Measurements from ENCODE around the gene CASP2. TPM values are rescaled to one million over a fixed set of nuclear protein-coding genes. Genes with fewer than 3 reads are reported as not detected.

The CASP2 gene
- polyA plus RNA-seq, 3 donors, result 7.9 to 30.2 (median 12.2) TPM

DNA sequence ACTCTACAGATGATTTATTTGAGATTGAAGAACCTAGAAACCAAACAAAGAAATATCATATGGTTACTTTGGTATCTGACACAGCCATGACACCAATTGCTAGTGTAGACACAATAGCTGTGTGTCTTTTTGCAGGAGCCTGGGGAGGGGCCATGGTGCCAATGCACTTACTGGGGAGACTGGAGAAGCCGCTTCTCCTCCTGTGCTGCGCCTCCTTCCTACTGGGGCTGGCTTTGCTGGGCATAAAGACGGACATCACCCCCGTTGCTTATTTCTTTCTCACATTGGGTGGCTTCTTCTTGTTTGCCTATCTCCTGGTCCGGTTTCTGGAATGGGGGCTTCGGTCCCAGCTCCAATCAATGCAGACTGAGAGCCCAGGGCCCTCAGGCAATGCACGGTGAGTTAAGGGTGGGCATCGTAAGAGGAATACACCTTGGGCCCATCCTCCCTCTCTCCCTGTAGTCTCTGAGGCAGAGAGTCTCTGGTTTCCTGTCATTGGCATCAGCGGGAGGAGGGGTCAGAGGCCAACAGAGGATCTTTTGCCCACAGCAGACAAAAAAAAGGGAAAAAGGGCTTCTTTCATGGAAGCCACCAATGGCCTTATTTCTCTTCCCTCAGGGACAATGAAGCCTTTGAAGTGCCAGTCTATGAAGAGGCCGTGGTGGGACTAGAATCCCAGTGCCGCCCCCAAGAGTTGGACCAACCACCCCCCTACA, 2.2 kb upstream of the CASP2 start:
- DNase-seq, result no peak
- Mint-ChIP-seq H3K27ac (no peak overlapping the region), H3K9me3 (peaks cover 0 to 2% (median 0%) of the 10 kb centered on the region in 7 donors), H3K4me1 (peaks cover 30% of the 10 kb centered on the region), H3K27me3 (ENCODE audit: low read depth in 3 of 3) (peaks cover 0 to 3% (median 2%) of the 10 kb centered on the region in 3 donors), H3K36me3 (peaks cover 0 to 4% of the 10 kb centered on the region in 2 donors), H3K4me3 (no peak overlapping the region)
- intact Hi-C loops (cut with micrococcal nuclease), result loop anchor here (5.0 to 10.0 kb wide), 2 partner anchors 44 to 89 kb away; no protein-coding TSS in a partner anchor
- Histone ChIP-seq H3K4me2 (replicated peaks; ENCODE audit: extremely low read depth, low read length, poor library complexity, severe bottlenecking) (no peak overlapping the region), H3K79me2 (ENCODE audit: insufficient read depth, low read length) (peaks cover 28% of the 10 kb centered on the region), H3K27me3 (ENCODE audit: control insufficient read depth in 2 of 2, insufficient read depth in 2 of 2, low read length in 2 of 2) (no peaks in the 10 kb centered on the region), H3K4me3 (replicated peaks in 1 of 3; ENCODE audit: low read depth in 2 of 3, low read length in 3 of 3) (no peak overlapping the region), H3K36me3 (replicated peaks in 1 of 2; ENCODE audit: control insufficient read depth in 1 of 2, insufficient read depth in 2 of 2, low read length in 2 of 2) (peaks cover 0 to 2% of the 10 kb centered on the region in 2 donors), H3K4me1 (ENCODE audit: control insufficient read depth in 1 of 2, insufficient read depth in 2 of 2, low read length in 2 of 2) (peaks cover 26 to 30% of the 10 kb centered on the region in 2 donors), H3K9ac (ENCODE audit: insufficient read depth, low read length, poor library complexity, severe bottlenecking) (no peak overlapping the region), H2AFZ (ENCODE audit: insufficient read depth, low read depth, low read length, poor library complexity, severe bottlenecking) (no peak overlapping the region), H3K9me3 (replicated peaks in 1 of 2; ENCODE audit: control insufficient read depth in 1 of 2, insufficient read depth in 1 of 2, low read length in 2 of 2) (no peaks in the 10 kb centered on the region), H3K27ac (ENCODE audit: low read depth in 1 of 2, low read length in 2 of 2) (no peak overlapping the region), H4K20me1 (ENCODE audit: insufficient read depth, low read length) (peaks cover 14% of the 10 kb centered on the region)
- TF ChIP-seq, protein P1, sequence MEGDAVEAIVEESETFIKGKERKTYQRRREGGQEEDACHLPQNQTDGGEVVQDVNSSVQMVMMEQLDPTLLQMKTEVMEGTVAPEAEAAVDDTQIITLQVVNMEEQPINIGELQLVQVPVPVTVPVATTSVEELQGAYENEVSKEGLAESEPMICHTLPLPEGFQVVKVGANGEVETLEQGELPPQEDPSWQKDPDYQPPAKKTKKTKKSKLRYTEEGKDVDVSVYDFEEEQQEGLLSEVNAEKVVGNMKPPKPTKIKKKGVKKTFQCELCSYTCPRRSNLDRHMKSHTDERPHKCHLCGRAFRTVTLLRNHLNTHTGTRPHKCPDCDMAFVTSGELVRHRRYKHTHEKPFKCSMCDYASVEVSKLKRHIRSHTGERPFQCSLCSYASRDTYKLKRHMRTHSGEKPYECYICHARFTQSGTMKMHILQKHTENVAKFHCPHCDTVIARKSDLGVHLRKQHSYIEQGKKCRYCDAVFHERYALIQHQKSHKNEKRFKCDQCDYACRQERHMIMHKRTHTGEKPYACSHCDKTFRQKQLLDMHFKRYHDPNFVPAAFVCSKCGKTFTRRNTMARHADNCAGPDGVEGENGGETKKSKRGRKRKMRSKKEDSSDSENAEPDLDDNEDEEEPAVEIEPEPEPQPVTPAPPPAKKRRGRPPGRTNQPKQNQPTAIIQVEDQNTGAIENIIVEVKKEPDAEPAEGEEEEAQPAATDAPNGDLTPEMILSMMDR (IDR thresholded peaks at IDR 0.05), result no peak
- 99% methylated on average over 8 of the region's 11 CpGs for WGBS (ENCODE audit: insufficient coverage)

DNA sequence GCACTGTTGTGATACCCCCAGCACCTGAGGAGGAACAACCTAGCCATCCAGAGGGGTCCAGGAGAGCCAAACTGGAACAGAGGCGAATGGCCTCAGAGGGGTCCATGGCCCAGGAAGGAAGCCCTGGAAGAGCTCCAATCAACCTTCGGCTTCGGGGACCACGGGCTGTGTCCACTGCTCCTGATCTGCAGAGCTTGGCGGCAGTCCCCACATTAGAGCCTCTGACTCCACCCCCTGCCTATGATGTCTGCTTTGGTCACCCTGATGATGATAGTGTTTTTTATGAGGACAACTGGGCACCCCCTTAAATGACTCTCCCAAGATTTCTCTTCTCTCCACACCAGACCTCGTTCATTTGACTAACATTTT, 1.6 kb upstream of the CASP2 start:
- DNase-seq, result no peak
- peaks cover 0 to 2% (median 0%) of the 10 kb centered on the region in 7 donors for H3K9me3 Mint-ChIP-seq
- H3K36me3 ChIP-seq (replicated peaks in 1 of 2; ENCODE audit: control insufficient read depth in 1 of 2, insufficient read depth in 2 of 2, low read length in 2 of 2), result peaks cover 0 to 8% of the 10 kb centered on the region in 2 donors
- peaks cover 0 to 3% (median 2%) of the 10 kb centered on the region in 3 donors for H3K27me3 Mint-ChIP-seq (ENCODE audit: low read depth in 3 of 3)
- H3K27ac ChIP-seq (ENCODE audit: low read depth in 1 of 2, low read length in 2 of 2), result no peak overlapping the region
- H3K27me3 ChIP-seq (ENCODE audit: control insufficient read depth in 2 of 2, insufficient read depth in 2 of 2, low read length in 2 of 2), result no peaks in the 10 kb centered on the region
- peaks cover 34% of the 10 kb centered on the region for H3K79me2 ChIP-seq (ENCODE audit: insufficient read depth, low read length)
- H3K4me3 ChIP-seq (replicated peaks in 1 of 3; ENCODE audit: low read depth in 2 of 3, low read length in 3 of 3), result no peak overlapping the region
- H2AFZ ChIP-seq (ENCODE audit: insufficient read depth, low read depth, low read length, poor library complexity, severe bottlenecking), result no peak overlapping the region
- WGBS (ENCODE audit: insufficient coverage), result 93% methylated on average over 4 of the region's 6 CpGs
- peaks cover 14% of the 10 kb centered on the region for H4K20me1 ChIP-seq (ENCODE audit: insufficient read depth, low read length)
- peaks cover 35% of the 10 kb centered on the region for H3K4me1 Mint-ChIP-seq
- TF ChIP-seq, protein P1 (IDR thresholded peaks at IDR 0.05), result no peak
- intact Hi-C loops (cut with micrococcal nuclease), result loop anchor here (5.0 to 10.0 kb wide), 2 partner anchors 44 to 88 kb away; no protein-coding TSS in a partner anchor
- no peak overlapping the region for H3K9ac ChIP-seq (ENCODE audit: insufficient read depth, low read length, poor library complexity, severe bottlenecking)
- no peak overlapping the region for H3K4me2 ChIP-seq (replicated peaks; ENCODE audit: extremely low read depth, low read length, poor library complexity, severe bottlenecking)
- no peaks in the 10 kb centered on the region for H3K9me3 ChIP-seq (replicated peaks in 1 of 2; ENCODE audit: control insufficient read depth in 1 of 2, insufficient read depth in 1 of 2, low read length in 2 of 2)
- H3K27ac Mint-ChIP-seq, result peak overlapping the region in 2 of 7 donors; percentile 32 to 69
- H3K4me3 Mint-ChIP-seq, result no peak overlapping the region
- H3K36me3 Mint-ChIP-seq, result peaks cover 3 to 7% of the 10 kb centered on the region in 2 donors
- H3K4me1 ChIP-seq (ENCODE audit: control insufficient read depth in 1 of 2, insufficient read depth in 2 of 2, low read length in 2 of 2), result peaks cover 30 to 31% of the 10 kb centered on the region in 2 donors

Data from CD14-positive monocyte (primary cell).